ENCODE data around the gene SCARF2. TPM values are rescaled to one million over a fixed set of nuclear protein-coding genes. Genes with fewer than 3 reads are reported as not detected.

The SCARF2 gene
- total RNA-seq, 1 donor from 2014 or later, result 1.6 TPM

DNA sequence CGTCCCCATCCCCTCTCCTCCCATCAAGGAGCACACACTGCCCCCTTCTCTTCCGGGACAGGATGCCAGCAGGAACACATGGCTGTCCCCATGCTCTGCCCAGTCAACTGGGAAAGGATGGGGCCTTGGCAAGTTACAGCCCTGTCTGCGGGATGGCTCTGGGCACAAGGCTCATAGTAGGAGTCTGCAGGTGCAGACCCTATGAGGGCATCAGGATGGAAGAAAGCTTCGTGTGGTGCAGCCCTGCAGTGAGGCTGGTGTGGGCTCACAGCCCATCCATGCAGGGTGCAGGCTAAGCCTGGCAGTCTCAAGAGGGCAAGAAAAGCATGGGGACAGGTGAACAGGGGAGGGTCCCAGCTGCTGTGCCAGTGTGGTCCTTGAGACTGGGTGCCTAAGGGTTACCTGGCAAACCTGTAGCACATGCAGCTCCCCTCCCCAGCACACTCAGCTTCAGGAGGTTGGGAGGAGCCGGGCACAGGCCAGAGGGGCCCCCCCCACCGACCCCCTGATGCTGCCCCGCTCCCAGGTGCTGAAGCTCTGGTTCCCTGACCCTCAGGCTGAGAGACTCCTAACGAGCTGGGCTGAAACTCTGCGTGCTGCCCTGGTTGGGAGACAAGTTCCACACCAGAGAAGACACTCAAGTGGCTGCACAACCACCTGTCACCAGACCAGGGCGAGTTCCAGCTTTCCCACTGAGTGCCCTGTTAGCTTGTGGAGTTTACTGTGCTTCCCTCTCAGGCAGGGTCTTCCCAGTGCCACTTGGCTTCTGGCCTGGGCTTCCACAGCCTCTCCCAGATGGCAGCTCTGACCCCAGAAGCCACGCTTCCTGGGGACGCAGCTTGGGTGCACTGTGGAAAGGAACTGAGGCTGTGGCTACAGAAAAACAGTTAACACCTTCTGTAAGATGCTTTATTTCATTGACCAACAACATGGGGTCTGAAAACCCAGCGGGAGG is 3.3 kb upstream of the SCARF2 start:
- DNase-seq (ENCODE audit: low spot score in 2 of 2) (no peak), FAIRE-seq (no peak)

DNA sequence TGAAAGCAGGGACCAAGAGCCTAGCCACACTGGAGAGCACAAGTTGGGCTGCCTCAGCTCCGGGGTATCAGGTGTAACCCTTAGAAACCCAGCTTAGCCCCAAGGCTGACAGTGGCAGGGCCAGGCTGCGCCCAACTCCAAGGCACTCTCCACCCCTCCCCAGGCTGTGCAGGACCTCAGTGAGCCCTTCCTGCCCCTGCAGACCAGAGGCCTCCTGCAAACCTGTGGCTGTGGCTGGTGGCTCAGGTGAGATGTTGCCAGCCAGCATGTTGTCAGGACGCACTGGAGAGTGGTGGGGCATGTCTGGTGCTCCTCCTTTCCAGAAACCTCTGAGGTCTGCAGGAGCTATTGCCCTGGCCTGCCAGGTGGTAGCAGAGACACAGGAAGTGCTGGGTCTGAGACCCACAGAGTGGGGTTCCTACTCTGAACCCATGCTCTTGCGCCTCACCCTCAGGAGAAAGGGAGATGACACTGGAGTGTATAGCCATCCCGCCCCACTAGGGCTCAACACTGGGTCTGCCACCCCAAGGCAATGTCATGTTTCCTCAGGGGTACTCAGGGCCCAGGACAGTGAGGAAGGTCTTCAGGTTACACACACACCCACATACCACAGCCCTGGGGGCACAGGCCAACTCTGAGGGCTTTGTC is 2.4 kb upstream of the SCARF2 start:
- DNase-seq (ENCODE audit: low spot score in 2 of 2), result no peak

DNA sequence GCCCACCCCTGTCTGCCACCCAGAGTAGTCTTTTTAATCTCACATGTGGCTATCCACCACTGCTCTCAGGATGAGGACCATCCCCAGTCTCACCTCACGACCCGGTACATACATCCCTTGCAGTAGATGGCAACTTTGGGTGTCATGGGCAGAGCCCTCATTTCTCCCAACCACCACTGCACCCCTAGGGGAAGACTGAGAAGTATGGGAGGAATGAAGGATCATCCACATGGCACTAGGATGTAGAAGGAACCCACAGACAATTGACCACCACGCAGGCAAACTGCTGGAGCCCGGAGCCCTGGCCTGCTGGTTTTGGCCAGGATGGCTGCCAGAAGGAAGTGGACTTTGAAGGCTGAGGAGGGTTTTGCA is 1.9 kb upstream of the SCARF2 start:
- no peak for DNase-seq (ENCODE audit: low spot score in 2 of 2)
- FAIRE-seq, result no peak

More for the DNA sequence above, 2.4 kb upstream of the SCARF2 start:
- no peak for FAIRE-seq

DNA sequence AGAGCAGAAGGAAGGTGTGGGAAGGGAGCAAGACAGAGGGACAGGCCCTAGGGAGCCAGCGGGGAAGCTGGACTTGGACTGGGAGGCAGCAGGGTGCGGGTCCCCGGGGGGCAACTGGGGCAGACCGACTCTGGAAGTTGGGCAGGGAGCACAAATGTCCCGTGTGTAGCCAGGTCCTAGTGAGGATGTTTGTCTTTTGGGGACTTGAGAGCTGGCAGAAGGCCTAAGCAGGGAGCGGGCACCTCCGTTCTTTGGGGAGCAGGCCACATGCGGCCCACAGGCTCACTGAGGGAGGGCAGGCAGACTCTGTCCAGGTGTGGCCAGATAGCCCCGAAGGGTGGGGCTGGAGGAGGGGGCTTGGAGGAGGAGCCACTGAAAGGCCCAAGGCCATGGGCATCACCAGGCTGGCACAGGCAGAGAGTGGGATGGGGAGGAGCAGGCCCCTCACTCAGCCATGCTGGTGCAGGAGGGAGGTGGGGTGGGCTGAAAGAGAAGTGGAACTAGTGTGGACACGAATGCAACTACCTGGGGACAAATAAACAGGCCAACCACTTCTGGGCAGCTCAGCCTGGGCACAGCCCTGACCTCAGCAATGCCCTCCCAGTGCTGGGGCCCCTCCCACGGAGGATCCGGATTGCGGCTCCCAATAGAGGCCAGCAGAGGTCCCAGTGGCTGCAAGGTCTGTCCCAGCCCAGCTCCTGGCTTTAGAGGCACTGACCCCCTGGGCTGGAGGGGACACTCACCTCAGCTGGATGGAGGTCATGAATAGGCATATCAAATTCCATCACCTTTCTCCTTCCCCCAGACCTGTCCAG is 1.3 kb upstream of the SCARF2 start:
- no peak for FAIRE-seq
- DNase-seq (ENCODE audit: low spot score in 2 of 2), result peak in 1 of 2 donors; percentile 15

DNA sequence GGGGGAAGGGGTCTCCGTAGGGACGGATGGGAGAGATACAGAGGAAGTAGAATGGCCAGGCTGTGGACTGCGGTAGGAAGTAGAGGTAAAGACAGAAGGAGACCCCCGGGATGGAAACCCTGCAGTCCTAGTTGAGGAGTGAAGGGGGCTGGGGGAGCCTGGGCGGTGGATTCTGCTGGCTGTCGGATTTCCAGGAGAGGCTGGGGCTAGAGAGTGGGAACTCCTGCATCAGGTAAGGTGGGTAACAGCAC is 727 bp upstream of the SCARF2 start:
- no peak for FAIRE-seq
- DNase-seq (ENCODE audit: low spot score in 2 of 2), result no peak

DNA sequence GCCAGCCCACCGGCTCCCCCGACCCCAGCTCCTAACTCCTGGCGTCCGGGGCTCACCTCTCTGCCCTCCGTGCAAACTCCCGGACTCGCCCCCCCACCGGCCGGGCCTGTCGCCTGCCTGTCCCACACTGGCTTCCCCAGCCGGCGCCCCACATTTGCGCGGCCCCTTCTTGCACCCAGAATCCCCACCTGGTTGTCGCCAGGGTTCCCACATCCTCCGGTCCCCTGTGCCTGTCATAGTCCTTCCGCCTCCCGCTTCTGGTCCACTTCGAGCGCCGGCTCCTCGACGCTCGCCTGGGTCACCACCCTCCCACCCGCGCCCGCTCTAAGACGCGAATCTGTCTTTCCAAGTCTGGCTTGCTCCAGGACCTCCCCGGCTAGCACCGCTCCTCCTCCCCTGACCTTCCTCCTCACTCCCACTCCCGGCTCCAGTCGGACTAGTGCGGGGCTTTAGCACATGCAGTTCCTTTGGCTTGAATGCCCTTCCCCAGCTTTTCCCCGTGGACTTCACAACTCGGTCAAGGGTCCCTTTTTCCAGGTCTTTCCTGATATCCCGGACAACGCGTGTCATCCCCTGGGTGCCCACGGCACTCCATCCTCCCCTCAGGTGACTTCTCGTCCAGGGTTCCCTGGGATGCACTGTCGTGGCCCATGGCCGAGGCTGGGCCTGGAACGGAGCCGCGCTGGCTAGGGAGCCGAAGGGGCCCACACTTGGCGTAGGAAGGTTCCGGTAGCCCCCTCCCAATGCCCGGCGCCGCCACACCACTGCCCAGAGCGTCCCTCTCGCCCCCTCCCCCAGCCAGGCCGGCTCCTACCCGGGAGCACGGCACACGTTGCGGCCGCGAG is 635 bp downstream of the SCARF2 start:
- DNase-seq (ENCODE audit: low spot score in 2 of 2) (no peak), FAIRE-seq (no peak)

DNA sequence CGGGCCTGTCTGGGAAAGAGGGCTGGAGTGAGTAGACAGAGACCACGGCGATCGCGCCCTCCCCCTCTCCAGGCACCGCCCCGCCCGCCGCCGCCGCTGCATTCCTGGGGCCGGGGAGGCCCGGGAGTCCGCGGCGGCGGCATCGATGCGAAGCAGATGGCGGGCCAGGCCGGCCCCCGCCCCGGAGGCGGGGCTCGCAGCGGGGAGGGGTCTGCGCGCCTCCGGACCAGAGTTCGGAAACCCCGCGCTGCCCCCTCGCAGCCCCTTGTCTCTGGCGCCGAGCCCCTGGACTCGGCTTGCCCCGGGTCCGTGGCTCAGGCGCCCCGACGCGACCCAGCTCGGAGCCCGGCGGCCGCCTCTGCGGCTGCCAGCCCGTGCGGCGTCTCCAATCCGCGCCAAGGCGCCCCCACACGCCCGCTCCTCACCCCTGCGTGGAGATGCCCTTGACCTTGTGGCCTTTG is 1.3 kb downstream of the SCARF2 start:
- no peak for DNase-seq (ENCODE audit: low spot score in 2 of 2)
- no peak for FAIRE-seq

DNA sequence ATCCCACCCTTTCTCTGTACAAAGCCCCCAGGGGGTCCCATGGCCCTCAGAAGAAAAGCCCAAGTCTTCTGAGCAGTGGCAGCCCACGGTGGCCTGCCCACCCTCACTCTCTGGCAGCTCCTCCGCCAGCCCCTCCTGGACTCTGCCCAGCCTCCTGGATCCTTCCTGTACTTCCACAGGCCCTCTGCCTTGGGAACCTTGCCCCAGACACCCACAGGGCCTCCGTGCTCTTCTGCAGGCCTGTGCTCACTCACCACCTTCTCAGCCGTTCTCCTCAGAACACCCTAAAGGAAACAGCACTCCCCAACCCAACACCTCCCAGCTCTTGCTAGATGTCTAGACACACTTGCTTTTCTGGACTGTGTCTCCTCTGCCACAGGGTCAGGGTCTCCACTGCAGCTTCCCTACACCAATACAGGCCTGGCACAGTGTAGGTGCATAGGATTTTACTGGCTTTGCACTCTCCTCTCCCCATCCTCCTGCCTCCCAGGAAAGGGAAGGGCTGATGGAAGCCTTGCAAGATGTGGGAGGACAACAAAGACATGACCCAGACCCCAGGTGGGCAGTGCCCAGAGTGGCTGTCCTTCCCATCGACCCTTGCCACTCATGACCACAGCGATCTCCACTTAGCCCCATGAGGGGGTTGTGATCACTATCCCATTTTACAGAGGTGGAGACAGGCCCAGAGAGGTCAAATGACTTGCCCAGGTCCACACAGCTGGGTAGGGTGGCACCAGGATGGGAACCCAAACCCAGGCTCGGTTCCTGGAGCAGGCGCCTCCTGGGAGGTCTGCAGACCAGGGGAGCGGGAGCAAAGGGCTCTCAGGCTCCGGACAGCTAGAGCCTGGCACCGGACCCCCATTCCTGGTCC is 2.0 kb downstream of the SCARF2 start:
- FAIRE-seq (no peak), DNase-seq (ENCODE audit: low spot score in 2 of 2) (no peak)

DNA sequence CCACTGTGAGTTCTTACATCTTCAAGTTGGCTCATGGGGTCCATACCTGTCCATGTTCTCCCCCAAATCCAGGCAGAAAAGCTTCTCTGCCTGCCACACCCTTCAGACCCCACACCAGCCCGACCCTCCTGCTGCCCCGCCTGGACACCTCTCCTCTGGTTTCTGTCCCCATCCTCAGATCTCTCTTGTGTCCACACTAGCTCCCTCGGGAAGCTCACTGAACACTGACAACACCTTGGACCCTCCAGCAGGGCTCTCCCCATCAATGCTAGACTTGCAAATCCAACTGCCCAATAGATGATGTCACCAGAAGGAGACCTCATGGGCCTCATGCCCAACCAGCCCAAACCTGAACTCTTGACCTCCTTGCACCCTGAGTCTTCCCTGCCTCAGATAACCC is 2.9 kb downstream of the SCARF2 start:
- DNase-seq (ENCODE audit: low spot score in 2 of 2) (no peak), FAIRE-seq (no peak)

DNA sequence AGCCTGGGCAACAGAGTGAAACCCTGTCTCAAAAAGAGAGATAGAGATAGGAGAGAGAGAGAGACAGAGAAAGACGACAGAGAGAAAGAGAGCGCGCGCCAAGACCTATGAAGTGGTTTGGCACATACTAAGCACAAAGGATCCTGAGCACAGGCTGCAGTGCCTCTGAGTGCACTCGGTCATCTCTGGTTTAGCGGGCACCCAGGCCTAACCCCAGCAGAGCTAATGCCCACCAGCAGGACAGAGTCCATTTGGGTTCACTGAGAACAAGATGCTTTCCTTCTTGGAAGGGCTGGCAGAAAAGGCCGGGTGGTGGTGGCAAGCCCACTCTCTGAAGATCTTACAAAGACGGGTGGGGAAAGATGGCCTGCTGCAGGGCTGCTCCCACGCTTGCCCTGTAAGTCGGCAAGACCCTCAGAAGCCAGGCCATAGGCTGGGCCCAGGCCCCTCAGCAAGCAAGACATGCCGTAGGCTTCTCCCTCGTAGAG is 3.3 kb downstream of the SCARF2 start:
- FAIRE-seq (no peak), DNase-seq (ENCODE audit: low spot score in 2 of 2) (no peak)

DNA sequence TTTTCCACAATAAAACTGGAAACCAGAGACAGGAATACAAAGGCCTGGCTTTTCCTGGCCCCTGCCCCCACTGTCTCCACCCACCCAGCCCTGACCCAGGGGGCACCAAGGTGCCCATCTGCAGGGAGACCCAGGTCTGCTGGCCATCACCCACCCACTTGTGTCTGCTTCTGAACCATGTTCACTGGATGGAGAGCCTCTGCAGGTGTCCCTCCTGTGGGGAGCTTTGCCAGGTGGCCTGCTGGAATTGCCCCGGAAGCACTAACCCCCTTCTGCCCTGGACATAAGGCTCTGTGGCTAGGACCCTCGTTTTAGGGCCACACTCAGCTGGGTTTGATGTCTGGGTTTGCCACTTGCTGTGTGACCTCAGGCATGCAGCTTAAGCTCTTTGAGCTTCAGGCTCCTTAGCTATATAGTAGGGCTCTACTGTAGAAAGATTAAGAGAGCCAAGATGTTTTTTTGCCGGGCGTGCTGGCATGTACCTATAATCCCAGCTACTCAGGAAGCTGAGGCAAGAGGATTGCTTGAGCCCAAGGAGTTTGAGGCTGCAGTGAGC is 3.9 kb downstream of the SCARF2 start:
- DNase-seq (ENCODE audit: low spot score in 2 of 2), result no peak
- FAIRE-seq, result no peak

DNA sequence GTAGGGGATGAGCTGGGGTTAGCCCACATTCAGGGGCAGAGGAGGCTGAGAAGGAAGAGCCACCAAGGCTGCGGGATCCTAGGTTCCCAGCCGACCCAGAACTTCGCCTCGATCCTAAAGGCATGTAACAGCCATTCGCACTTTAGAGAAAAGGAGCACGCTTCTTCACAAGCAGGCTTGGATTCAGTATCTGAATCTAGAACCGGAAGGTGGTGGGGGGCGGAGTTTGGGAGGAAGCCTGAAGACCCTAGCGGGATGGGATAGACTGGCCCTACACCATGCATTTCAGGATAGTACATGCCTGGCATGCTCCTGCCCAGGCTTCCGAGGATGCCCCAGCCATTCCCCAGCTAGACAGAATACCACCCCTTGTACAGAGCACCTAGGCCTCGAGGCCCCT is 4.4 kb downstream of the SCARF2 start:
- DNase-seq (ENCODE audit: low spot score in 2 of 2) (no peak), FAIRE-seq (no peak)

DNA sequence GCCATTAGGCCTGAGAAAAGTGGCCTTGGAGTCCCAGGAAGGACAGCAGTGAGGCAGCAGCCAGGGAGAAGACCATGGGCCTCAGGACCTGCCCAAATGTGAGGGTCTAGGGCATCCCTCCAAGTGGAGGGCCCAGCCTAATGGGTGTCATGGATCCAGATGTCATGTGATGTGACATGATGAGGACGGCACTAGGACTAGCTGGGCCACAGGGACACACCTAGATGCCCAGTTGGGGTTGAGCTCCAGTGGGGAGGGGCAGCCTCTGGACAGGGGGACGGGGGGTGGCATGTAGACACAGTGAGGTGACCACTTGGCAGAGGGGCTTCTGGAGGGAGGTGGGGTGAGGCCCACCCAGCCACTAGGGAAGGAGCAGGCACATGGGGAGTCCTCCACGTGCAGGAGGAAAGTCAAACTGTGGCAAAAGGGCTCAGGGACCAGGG is 5.4 kb downstream of the SCARF2 start:
- DNase-seq (ENCODE audit: low spot score in 2 of 2) (no peak), FAIRE-seq (no peak)

DNA sequence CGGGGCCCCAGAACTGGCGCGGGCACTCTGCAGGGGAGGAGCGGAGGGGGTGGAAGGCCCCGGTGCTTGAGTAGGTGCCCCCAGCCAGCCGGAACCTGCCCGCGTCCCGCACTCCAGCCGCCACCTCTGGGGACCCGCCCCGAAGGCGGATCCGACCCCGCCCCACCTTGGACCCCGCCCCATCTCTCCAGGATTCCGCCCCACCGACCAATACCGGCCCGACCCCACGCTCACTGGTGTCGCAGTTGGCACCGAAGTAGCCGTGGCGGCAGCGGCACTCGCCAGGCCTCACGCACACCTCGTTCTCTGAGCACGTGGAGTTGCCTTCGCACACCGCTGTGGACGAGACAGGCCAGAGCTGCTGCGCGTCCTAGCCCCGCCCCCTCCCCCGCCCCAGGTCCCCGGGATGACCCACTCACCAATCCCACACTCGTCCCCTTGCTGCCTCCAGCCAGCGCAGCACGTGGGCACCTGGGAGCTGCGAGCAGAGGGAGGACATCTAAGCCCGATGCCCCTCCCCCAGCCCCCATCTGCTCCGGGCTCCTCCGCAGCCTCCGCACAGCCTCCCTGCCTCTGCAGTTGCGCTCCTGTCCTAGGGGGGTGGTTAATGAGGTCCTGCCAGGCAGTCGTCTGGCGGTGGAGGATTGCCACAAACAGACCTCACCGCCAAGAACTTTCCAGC is 6.0 kb downstream of the SCARF2 start:
- DNase-seq (ENCODE audit: low spot score in 2 of 2) (peak in 1 of 2 donors; percentile 28), FAIRE-seq (no peak)

DNA sequence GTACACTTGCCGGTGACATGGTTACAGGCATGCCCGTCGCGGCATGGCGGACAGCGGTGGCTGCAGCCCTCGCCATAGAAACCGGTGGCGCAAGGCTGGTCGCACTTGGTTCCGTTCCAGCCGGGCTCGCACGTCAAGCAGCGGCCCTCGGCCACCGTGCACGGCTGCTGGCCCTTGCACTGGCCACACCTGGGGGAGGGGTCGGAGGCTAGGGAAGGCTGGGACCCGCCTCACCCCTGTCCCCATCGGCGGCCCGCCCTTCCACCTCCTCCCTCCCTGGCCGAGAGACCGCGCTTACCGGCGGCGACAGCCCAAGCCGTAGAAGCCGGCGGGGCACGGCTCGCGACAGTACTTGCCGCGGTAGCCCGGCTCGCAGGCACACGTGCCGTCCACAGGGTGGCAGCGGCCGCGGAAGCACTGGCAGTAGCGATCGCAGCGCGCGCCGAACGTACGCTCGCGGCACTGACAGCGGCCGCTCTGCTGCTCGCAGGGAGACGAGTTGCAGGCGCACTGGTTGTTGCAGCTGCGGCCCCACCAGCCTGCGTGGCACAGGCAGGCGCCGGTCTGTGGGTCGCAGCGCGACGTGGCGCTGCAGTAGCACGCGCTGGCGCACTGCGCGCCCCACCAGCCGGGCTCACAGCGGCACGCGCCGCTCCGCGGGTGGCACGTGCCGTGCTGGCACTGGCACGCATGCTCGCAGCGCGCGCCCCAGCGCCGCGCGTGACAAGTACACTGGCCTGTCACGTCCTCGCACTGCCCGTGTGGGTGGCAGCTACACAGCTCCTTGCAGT is 6.7 kb downstream of the SCARF2 start:
- FAIRE-seq (no peak), DNase-seq (ENCODE audit: low spot score in 2 of 2) (peak; percentile 69 to 72)

DNA sequence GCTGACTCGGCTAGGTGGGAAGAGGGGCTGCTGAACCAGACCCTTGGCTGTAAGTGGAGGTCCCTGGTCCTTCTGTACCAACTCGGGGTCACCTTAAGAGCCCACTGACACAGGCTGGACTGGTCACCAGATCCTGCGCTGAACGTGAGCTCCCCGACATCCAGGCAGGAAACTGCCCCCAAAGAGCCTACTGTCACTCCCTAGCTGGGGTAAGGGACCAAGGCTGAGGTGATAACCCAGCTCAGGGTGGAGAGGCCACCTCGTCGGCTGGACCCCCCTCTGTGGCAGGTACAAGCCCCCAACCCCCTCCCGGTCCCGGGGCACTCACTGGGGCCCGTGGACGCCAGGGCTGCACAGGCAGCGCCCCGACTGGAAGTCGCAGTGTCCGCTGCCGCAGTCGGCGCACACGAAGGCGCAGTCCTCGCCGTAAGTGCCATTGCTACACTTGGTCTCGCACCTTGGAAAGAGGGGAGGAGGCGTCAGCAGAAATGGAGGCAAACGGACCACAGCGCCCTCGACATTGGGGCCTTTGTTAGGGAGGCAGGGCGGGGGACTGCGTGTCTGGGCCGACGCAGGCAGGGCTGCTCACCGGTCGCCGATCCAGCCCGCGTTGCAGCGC is 7.4 kb downstream of the SCARF2 start:
- DNase-seq (ENCODE audit: low spot score in 2 of 2) (peak; percentile 14 to 46), FAIRE-seq (no peak)
